ENCODE data around the gene FRAS1. TPM values are rescaled to one million over a fixed set of nuclear protein-coding genes. Genes with fewer than 3 reads are reported as not detected.
"Not testable (repeated sequence)": the region's sequence is repeated elsewhere in the genome, so short reads cannot be mapped to it uniquely, and the experiment has no call there.

The FRAS1 gene
- total RNA-seq, 1 donor from 2014 or later: 24.6 TPM

- no peak overlapping the region for H3K9ac ChIP-seq (ENCODE audit: low read length)
- peaks cover 21% of the 10 kb centered on the region for H3K27me3 Mint-ChIP-seq (ENCODE audit: low read depth, unreplicated experiment)
- H4K20me1 ChIP-seq (ENCODE audit: insufficient read depth, low read length): no peaks in the 10 kb centered on the region
- no peak overlapping the region for H3K4me2 ChIP-seq (ENCODE audit: low read length)
- no peak overlapping the region for H2AFZ ChIP-seq (ENCODE audit: low read depth, low read length)
- H3K79me2 ChIP-seq (ENCODE audit: insufficient read depth, low read length): no peaks in the 10 kb centered on the region
- DNase-seq (ENCODE audit: low read depth) (no peak), FAIRE-seq (no peak)
- H3K36me3 Mint-ChIP-seq (ENCODE audit: low read depth, unreplicated experiment): peaks cover 3% of the 10 kb centered on the region
- H3K27ac ChIP-seq (ENCODE audit: low read depth, low read length): no peak overlapping the region
- H3K4me3 ChIP-seq (ENCODE audit: insufficient read depth, low read depth, low read length): no peak overlapping the region
- no peak for TF ChIP-seq EZH2 (IDR thresholded peaks at IDR 0.05; ENCODE audit: insufficient read depth, low read length)
- TF ChIP-seq, protein P1, sequence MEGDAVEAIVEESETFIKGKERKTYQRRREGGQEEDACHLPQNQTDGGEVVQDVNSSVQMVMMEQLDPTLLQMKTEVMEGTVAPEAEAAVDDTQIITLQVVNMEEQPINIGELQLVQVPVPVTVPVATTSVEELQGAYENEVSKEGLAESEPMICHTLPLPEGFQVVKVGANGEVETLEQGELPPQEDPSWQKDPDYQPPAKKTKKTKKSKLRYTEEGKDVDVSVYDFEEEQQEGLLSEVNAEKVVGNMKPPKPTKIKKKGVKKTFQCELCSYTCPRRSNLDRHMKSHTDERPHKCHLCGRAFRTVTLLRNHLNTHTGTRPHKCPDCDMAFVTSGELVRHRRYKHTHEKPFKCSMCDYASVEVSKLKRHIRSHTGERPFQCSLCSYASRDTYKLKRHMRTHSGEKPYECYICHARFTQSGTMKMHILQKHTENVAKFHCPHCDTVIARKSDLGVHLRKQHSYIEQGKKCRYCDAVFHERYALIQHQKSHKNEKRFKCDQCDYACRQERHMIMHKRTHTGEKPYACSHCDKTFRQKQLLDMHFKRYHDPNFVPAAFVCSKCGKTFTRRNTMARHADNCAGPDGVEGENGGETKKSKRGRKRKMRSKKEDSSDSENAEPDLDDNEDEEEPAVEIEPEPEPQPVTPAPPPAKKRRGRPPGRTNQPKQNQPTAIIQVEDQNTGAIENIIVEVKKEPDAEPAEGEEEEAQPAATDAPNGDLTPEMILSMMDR (IDR thresholded peaks at IDR 0.05; ENCODE audit: insufficient read depth, low read depth, low read length): no peak
- no peaks in the 10 kb centered on the region for H3K4me1 ChIP-seq (ENCODE audit: insufficient read depth, low read length)
- H3K27me3 ChIP-seq (ENCODE audit: insufficient read depth, low read length): no peaks in the 10 kb centered on the region
- no peaks in the 10 kb centered on the region for H3K9me3 ChIP-seq (ENCODE audit: insufficient read depth, low read depth, low read length)
- H3K4me3 Mint-ChIP-seq (ENCODE audit: unreplicated experiment): no peak overlapping the region
- H3K27ac Mint-ChIP-seq (ENCODE audit: unreplicated experiment): no peak overlapping the region
- no peaks in the 10 kb centered on the region for H3K9me3 Mint-ChIP-seq (ENCODE audit: unreplicated experiment)
- no peaks in the 10 kb centered on the region for H3K36me3 ChIP-seq (ENCODE audit: insufficient read depth, low read length)
- peaks cover 14% of the 10 kb centered on the region for H3K4me1 Mint-ChIP-seq (ENCODE audit: low read depth, unreplicated experiment)
These were observed 268.4 kb downstream of the FRAS1 start for GRCh38 chr4:78325271-78326157.

DNA sequence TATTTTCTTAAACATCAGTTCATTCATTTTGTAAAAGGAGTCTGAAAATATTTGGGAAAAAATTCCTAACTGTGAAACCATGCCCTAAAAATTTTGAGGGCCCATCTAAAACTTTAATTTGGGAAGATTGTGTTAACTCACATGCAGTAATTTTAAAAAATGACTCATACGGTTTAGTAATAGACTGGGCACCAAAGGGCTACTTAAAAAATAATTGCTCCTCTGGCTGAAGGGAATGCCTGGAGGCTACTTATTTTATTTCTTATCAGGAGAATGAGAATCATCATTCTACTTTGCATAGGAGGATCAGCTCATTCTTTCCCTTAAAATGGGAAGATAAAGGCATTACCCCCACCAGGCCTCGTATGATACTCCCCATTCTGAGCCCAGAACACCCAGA is 271.5 kb downstream of the FRAS1 start:
- not testable (repeated sequence) for H3K9me3 ChIP-seq (ENCODE audit: insufficient read depth, low read depth, low read length); H3K4me1 ChIP-seq (ENCODE audit: insufficient read depth, low read length); H3K4me1 Mint-ChIP-seq (ENCODE audit: low read depth, unreplicated experiment); H3K4me3 Mint-ChIP-seq (ENCODE audit: unreplicated experiment); H2AFZ ChIP-seq (ENCODE audit: low read depth, low read length); H3K27ac ChIP-seq (ENCODE audit: low read depth, low read length); H3K4me2 ChIP-seq (ENCODE audit: low read length); H3K36me3 ChIP-seq (ENCODE audit: insufficient read depth, low read length); H4K20me1 ChIP-seq (ENCODE audit: insufficient read depth, low read length); H3K27ac Mint-ChIP-seq (ENCODE audit: unreplicated experiment); FAIRE-seq; DNase-seq (ENCODE audit: low read depth); H3K36me3 Mint-ChIP-seq (ENCODE audit: low read depth, unreplicated experiment); H3K9me3 Mint-ChIP-seq (ENCODE audit: unreplicated experiment); H3K79me2 ChIP-seq (ENCODE audit: insufficient read depth, low read length); H3K27me3 ChIP-seq (ENCODE audit: insufficient read depth, low read length); H3K4me3 ChIP-seq (ENCODE audit: insufficient read depth, low read depth, low read length); H3K9ac ChIP-seq (ENCODE audit: low read length)
- H3K27me3 Mint-ChIP-seq (ENCODE audit: low read depth, unreplicated experiment): peaks cover 12% of the 10 kb centered on the region

- TF ChIP-seq, protein P1 (IDR thresholded peaks at IDR 0.05; ENCODE audit: insufficient read depth, low read depth, low read length): no peak
- TF ChIP-seq EZH2 (IDR thresholded peaks at IDR 0.05; ENCODE audit: insufficient read depth, low read length): no peak
- H3K27me3 ChIP-seq (ENCODE audit: insufficient read depth, low read length): no peaks in the 10 kb centered on the region
- H3K27me3 Mint-ChIP-seq (ENCODE audit: low read depth, unreplicated experiment): peaks cover 12% of the 10 kb centered on the region
- no peaks in the 10 kb centered on the region for H3K9me3 Mint-ChIP-seq (ENCODE audit: unreplicated experiment)
- no peaks in the 10 kb centered on the region for H3K36me3 ChIP-seq (ENCODE audit: insufficient read depth, low read length)
- no peak overlapping the region for H3K4me3 ChIP-seq (ENCODE audit: insufficient read depth, low read depth, low read length)
- peaks cover 2% of the 10 kb centered on the region for H3K4me1 Mint-ChIP-seq (ENCODE audit: low read depth, unreplicated experiment)
- no peak overlapping the region for H3K9ac ChIP-seq (ENCODE audit: low read length)
- H3K36me3 Mint-ChIP-seq (ENCODE audit: low read depth, unreplicated experiment): peaks cover 3% of the 10 kb centered on the region
- DNase-seq (ENCODE audit: low read depth) (no peak), FAIRE-seq (no peak)
- no peaks in the 10 kb centered on the region for H3K9me3 ChIP-seq (ENCODE audit: insufficient read depth, low read depth, low read length)
- H3K79me2 ChIP-seq (ENCODE audit: insufficient read depth, low read length): no peaks in the 10 kb centered on the region
- H2AFZ ChIP-seq (ENCODE audit: low read depth, low read length): no peak overlapping the region
- H3K27ac Mint-ChIP-seq (ENCODE audit: unreplicated experiment): no peak overlapping the region
- H3K4me1 ChIP-seq (ENCODE audit: insufficient read depth, low read length): no peaks in the 10 kb centered on the region
- H3K4me3 Mint-ChIP-seq (ENCODE audit: unreplicated experiment): no peak overlapping the region
- no peak overlapping the region for H3K4me2 ChIP-seq (ENCODE audit: low read length)
- H3K27ac ChIP-seq (ENCODE audit: low read depth, low read length): no peak overlapping the region
- H4K20me1 ChIP-seq (ENCODE audit: insufficient read depth, low read length): no peaks in the 10 kb centered on the region
These were observed 274.1 kb downstream of the FRAS1 start for GRCh38 chr4:78331186-78331585.
